ENCODE data around the gene SMIM36.

Gene SMIM36

GRCh38 chr17:55500103-55500502 is 11.1 kb downstream of the SMIM36 start:
- no peaks in the 10 kb centered on the region for H3K9me3 ChIP-seq (ENCODE audit: insufficient read depth, low read depth, low read length)
- 77% methylated on average over 3 of the region's 3 CpGs for WGBS
- 0 out of 2 replicates have a peak, but pooled peaks cover 3% of the 10 kb centered on the region for H3K4me1 ChIP-seq (ENCODE audit: insufficient read depth, low read length)
- H3K27me3 ChIP-seq (ENCODE audit: insufficient read depth, low read length), result no peaks in the 10 kb centered on the region
- no peak overlapping the region for H3K9ac ChIP-seq (ENCODE audit: low read depth, low read length)
- H3K4me3 ChIP-seq (ENCODE audit: low read length), result no peak overlapping the region
- no peak overlapping the region for H3K27ac ChIP-seq (ENCODE audit: low read depth, low read length)
- no peaks in the 10 kb centered on the region for H3K36me3 ChIP-seq (ENCODE audit: insufficient read depth, low read length)

- Histone ChIP-seq H3K4me3 (ENCODE audit: low read length) (no peak overlapping the region), H3K27me3 (ENCODE audit: insufficient read depth, low read length) (no peaks in the 10 kb centered on the region), H3K27ac (ENCODE audit: low read depth, low read length) (no peak overlapping the region), H3K36me3 (ENCODE audit: insufficient read depth, low read length) (no peaks in the 10 kb centered on the region), H3K4me1 (ENCODE audit: insufficient read depth, low read length) (peaks cover 12% of the 10 kb centered on the region; the same call in 1 of the 2 replicates), H3K9me3 (ENCODE audit: insufficient read depth, low read depth, low read length) (no peaks in the 10 kb centered on the region), H3K9ac (ENCODE audit: low read depth, low read length) (no peak overlapping the region)
- WGBS, result 86% methylated on average over 6 of the region's 8 CpGs
These were observed 15.0 kb downstream of the SMIM36 start for GRCh38 chr17:55496094-55496881.

GRCh38 chr17:55495239-55495638 is 16.0 kb downstream of the SMIM36 start:
- Histone ChIP-seq H3K27ac (ENCODE audit: low read depth, low read length) (no peak overlapping the region), H3K36me3 (ENCODE audit: insufficient read depth, low read length) (no peaks in the 10 kb centered on the region)

DNA sequence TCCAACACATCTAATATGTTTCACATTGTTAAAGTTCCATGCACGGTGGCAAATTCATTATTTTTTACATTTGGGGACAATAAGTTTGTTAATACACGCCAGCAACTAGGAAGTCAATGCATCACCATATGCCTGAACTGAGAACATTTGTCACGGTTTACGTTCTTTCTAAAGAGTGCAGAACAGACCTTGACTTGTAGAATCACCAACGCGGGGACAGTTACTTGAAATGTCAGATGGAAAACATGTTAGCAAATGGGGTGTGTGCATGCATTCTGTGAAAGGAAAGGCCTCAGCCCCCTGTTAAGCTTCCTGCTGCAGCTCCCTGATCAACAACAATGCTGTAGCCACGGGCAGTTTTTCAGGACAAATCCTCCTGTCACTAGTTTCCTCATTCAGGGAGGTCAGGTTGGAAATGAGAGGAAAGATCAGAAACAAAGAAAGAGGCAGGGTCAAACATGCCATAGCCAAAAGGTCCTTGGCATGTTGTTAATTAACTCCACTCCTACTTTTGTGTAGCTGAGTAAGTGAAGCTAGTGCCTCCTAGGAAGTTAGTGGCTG is 18.4 kb downstream of the SMIM36 start:
- H3K27ac ChIP-seq (ENCODE audit: low read depth, low read length), result no peak overlapping the region
- no peak overlapping the region for H3K4me3 ChIP-seq (ENCODE audit: low read length)
- 59% methylated on average over 7 of the region's 7 CpGs for WGBS
- H3K27me3 ChIP-seq (ENCODE audit: insufficient read depth, low read length), result no peaks in the 10 kb centered on the region
- no peaks in the 10 kb centered on the region for H3K9me3 ChIP-seq (ENCODE audit: insufficient read depth, low read depth, low read length)
- H3K9ac ChIP-seq (ENCODE audit: low read depth, low read length), result no peak overlapping the region
- no peaks in the 10 kb centered on the region for H3K36me3 ChIP-seq (ENCODE audit: insufficient read depth, low read length)
- peaks cover 13% of the 10 kb centered on the region for H3K4me1 ChIP-seq (ENCODE audit: insufficient read depth, low read length)

More at GRCh38 chr17:55495239-55495638, 16.0 kb downstream of the SMIM36 start:
- H3K9me3 ChIP-seq (ENCODE audit: insufficient read depth, low read depth, low read length), result no peaks in the 10 kb centered on the region
- peaks cover 12% of the 10 kb centered on the region; the same call in 1 of the 2 replicates for H3K4me1 ChIP-seq (ENCODE audit: insufficient read depth, low read length)
- WGBS, result 97% methylated on average over 3 of the region's 3 CpGs
- no peak overlapping the region for H3K9ac ChIP-seq (ENCODE audit: low read depth, low read length)
- no peaks in the 10 kb centered on the region for H3K27me3 ChIP-seq (ENCODE audit: insufficient read depth, low read length)
- no peak overlapping the region for H3K4me3 ChIP-seq (ENCODE audit: low read length)

DNA sequence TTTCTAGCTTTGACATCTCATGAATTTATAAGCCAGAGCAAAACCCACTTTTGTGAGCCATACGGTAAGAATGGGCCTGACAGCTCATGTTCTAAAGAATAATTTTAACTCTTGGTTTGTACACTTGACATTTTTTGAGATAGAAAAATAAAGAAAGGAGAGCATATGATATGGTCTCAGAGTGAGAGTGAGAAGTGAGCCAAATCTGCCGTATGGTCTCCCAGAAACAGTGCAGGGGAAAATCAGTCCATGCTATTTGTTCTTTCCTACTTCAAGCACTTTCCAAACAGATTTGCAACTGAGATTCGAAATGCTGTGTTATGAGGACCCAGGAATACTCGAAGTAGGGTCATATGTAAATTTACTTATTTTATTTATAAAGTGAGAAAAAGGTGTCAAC is 20.9 kb downstream of the SMIM36 start:
- WGBS, result 90% methylated on average over 2 of the region's 4 CpGs
- Histone ChIP-seq H3K36me3 (ENCODE audit: insufficient read depth, low read length) (no peaks in the 10 kb centered on the region), H3K9ac (ENCODE audit: low read depth, low read length) (no peak overlapping the region), H3K27me3 (ENCODE audit: insufficient read depth, low read length) (no peaks in the 10 kb centered on the region), H3K27ac (ENCODE audit: low read depth, low read length) (no peak overlapping the region), H3K9me3 (ENCODE audit: insufficient read depth, low read depth, low read length) (no peaks in the 10 kb centered on the region), H3K4me1 (ENCODE audit: insufficient read depth, low read length) (peaks cover 16% of the 10 kb centered on the region), H3K4me3 (ENCODE audit: low read length) (no peak overlapping the region)

- H3K4me1 ChIP-seq (ENCODE audit: insufficient read depth, low read length), result peaks cover 11% of the 10 kb centered on the region
- no peak overlapping the region for H3K27ac ChIP-seq (ENCODE audit: low read depth, low read length)
- H3K9me3 ChIP-seq (ENCODE audit: insufficient read depth, low read depth, low read length), result no peaks in the 10 kb centered on the region
- WGBS, result 76% methylated on average over 7 of the region's 7 CpGs
- no peaks in the 10 kb centered on the region for H3K27me3 ChIP-seq (ENCODE audit: insufficient read depth, low read length)
- H3K4me3 ChIP-seq (ENCODE audit: low read length), result no peak overlapping the region
- no peak overlapping the region for H3K9ac ChIP-seq (ENCODE audit: low read depth, low read length)
- no peaks in the 10 kb centered on the region for H3K36me3 ChIP-seq (ENCODE audit: insufficient read depth, low read length)
These were observed 23.4 kb downstream of the SMIM36 start for GRCh38 chr17:55487695-55488432.

GRCh38 chr17:55484575-55484974 is 26.7 kb downstream of the SMIM36 start:
- Histone ChIP-seq H3K9ac (ENCODE audit: low read depth, low read length) (no peak overlapping the region), H3K27ac (ENCODE audit: low read depth, low read length) (no peak overlapping the region), H3K27me3 (ENCODE audit: insufficient read depth, low read length) (no peaks in the 10 kb centered on the region), H3K9me3 (ENCODE audit: insufficient read depth, low read depth, low read length) (no peaks in the 10 kb centered on the region), H3K4me1 (ENCODE audit: insufficient read depth, low read length) (peaks cover 7% of the 10 kb centered on the region; the same call in 1 of the 2 replicates), H3K36me3 (ENCODE audit: insufficient read depth, low read length) (no peaks in the 10 kb centered on the region), H3K4me3 (ENCODE audit: low read length) (no peak overlapping the region)
- 93% methylated on average over 1 of the region's 2 CpGs for WGBS

GRCh38 chr17:55482591-55483389 is 28.5 kb downstream of the SMIM36 start:
- no peak overlapping the region for H3K4me3 ChIP-seq (ENCODE audit: low read length)
- H3K27me3 ChIP-seq (ENCODE audit: insufficient read depth, low read length), result no peaks in the 10 kb centered on the region
- no peaks in the 10 kb centered on the region for H3K9me3 ChIP-seq (ENCODE audit: insufficient read depth, low read depth, low read length)
- 95% methylated on average over 2 of the region's 3 CpGs for WGBS
- H3K27ac ChIP-seq (ENCODE audit: low read depth, low read length), result no peak overlapping the region
- H3K9ac ChIP-seq (ENCODE audit: low read depth, low read length), result no peak overlapping the region
- peaks cover 5% of the 10 kb centered on the region; the same call in 1 of the 2 replicates for H3K4me1 ChIP-seq (ENCODE audit: insufficient read depth, low read length)
- H3K36me3 ChIP-seq (ENCODE audit: insufficient read depth, low read length), result no peaks in the 10 kb centered on the region

DNA sequence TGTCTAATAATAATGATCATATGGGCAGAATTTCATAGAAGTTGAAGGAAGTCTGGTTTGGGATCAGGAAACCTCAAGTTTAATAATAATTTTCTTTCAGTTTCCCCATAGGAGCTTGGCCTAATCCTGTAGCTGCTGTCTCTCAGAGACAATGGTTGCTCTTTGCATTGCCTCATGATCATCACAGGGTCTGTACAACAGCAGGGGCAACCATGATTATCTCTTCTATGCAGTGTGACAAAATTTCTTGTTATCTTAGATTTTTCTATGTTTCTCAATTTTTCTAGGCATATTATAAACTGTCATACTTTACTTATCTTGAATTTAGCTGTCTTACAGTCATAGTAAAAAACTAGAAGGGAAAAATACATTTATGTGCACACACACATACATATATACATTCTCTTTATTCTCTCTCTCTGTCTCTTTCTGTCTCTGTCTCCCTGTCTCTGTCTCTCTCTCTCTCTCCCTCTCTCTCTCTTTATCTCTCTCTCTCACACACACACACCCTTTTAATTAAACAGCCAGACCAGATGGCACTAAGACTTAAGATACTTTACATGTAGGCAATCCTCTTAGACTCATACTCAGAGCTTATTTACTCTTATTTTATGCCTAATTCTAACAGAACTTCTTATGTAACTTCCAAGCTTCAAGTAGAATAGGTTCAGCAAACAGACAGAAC is 30.5 kb downstream of the SMIM36 start:
- Histone ChIP-seq H3K4me1 (ENCODE audit: insufficient read depth, low read length) (no peaks in the 10 kb centered on the region), H3K27ac (ENCODE audit: low read depth, low read length) (no peak overlapping the region), H3K9me3 (ENCODE audit: insufficient read depth, low read depth, low read length) (no peaks in the 10 kb centered on the region), H3K27me3 (ENCODE audit: insufficient read depth, low read length) (no peaks in the 10 kb centered on the region), H3K9ac (ENCODE audit: low read depth, low read length) (no peak overlapping the region), H3K4me3 (ENCODE audit: low read length) (no peak overlapping the region), H3K36me3 (ENCODE audit: insufficient read depth, low read length) (no peaks in the 10 kb centered on the region)

DNA sequence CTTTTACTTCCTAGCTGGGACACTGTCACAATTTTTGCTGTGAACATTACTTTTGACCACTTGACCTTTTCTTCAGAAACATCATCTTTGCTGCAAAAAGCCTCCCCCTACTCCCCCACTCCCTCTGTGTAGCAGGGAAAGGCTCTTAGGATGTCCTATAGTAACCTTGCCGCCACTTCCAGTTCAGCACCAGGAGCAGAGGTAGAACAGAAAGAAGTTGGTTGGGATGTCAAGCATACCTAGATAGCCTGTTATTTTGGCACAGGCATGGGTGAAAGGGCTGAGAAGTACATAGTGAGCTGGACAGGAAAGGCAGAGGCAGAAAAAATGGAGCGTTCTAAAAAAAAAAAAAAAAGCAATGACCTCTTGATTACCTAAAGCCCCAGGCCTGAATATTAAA is 31.3 kb downstream of the SMIM36 start:
- H3K9me3 ChIP-seq (ENCODE audit: insufficient read depth, low read depth, low read length), result no peaks in the 10 kb centered on the region
- H3K9ac ChIP-seq (ENCODE audit: low read depth, low read length), result no peak overlapping the region
- no peaks in the 10 kb centered on the region for H3K36me3 ChIP-seq (ENCODE audit: insufficient read depth, low read length)
- no peak overlapping the region for H3K27ac ChIP-seq (ENCODE audit: low read depth, low read length)
- H3K4me1 ChIP-seq (ENCODE audit: insufficient read depth, low read length), result no peaks in the 10 kb centered on the region
- no peaks in the 10 kb centered on the region for H3K27me3 ChIP-seq (ENCODE audit: insufficient read depth, low read length)
- 92% methylated on average over 2 of the region's 2 CpGs for WGBS
- no peak overlapping the region for H3K4me3 ChIP-seq (ENCODE audit: low read length)

All from HUES64 (cell line).